Naive thymus-derived CD4-positive, alpha-beta T cell (primary cell): ENCODE results near the gene MYH3. TPM values are rescaled to one million over a fixed set of nuclear protein-coding genes. Genes with fewer than 3 reads are reported as not detected.

Experiments
- ATAC-seq: fragments of 150-1000 bp; cut with Tn5 transposase; 2 replicates; pipeline ENCODE4 v1.10.0; 2021; ENCODE audit warnings: mild to moderate bottlenecking, moderate library complexity
- CTCF ChIA-PET: fragments of 350-600 bp; sonication (Branson Sonifier 250); formaldehyde crosslinking; loops from one replicate; lab custom pipeline; 2021; ENCODE audit warnings: antibody characterized with exemption; lab: Charles Lee
- POLR2A ChIA-PET: fragments of 350-600 bp; sonication (Branson Sonifier 250); formaldehyde crosslinking; loops from one replicate; lab custom pipeline; 2021; ENCODE audit warnings: antibody characterized with exemption, inconsistent platforms; lab: Charles Lee
- DNase-seq, 9 donors: peaks; one replicate each; pipeline versions ENCODE4 v3.0.0 to v3.0.0-alpha.2; 2020 to 2022; ENCODE audit warnings: mixed read lengths in 1 of 9
- H3K27ac ChIP-seq: one replicate; pipeline ENCODE4 v1.7.0; 2013; ENCODE audit warnings: mild to moderate bottlenecking, low read depth, low read length, moderate library complexity
- H3K27me3 ChIP-seq, 2 donors: one replicate each; pipeline ENCODE4 v1.7.0; 2013; ENCODE audit warnings: low read length in 2 of 2, mild to moderate bottlenecking in 2 of 2, moderate library complexity in 2 of 2; ENCODE audit not compliant: control insufficient read depth in 2 of 2, insufficient read depth in 2 of 2
- H3K36me3 ChIP-seq, 3 experiments: 1 replicate in 2 of 3; 2 replicates in 1 of 3; pipeline ENCODE4 v1.7.0; 2013; ENCODE audit warnings: low read length in 3 of 3, mild to moderate bottlenecking in 3 of 3, moderate library complexity in 1 of 3; ENCODE audit not compliant: insufficient read depth in 3 of 3, control insufficient read depth in 2 of 3
- H3K4me1 ChIP-seq, 2 donors: one replicate each; pipeline ENCODE4 v1.7.0; 2013; ENCODE audit warnings: low read length in 2 of 2, mild to moderate bottlenecking in 2 of 2, moderate library complexity in 1 of 2; ENCODE audit not compliant: control insufficient read depth in 2 of 2, insufficient read depth in 2 of 2
- H3K4me3 ChIP-seq: 2 replicates; pipeline ENCODE4 v1.7.0; 2013; ENCODE audit warnings: mild to moderate bottlenecking, low read length
- H3K9me3 ChIP-seq, 3 experiments: 1 replicate in 2 of 3; 2 replicates in 1 of 3; pipeline ENCODE4 v1.7.0; 2013; ENCODE audit warnings: low read length in 3 of 3; ENCODE audit not compliant: control insufficient read depth in 2 of 3
- H3K27ac Mint-ChIP-seq, 9 donors: one replicate each; pipeline ENCODE4 v1.8.0; 2020 to 2022; ENCODE audit warnings: mixed read lengths in 9 of 9, mild to moderate bottlenecking in 8 of 9, moderate library complexity in 5 of 9, inconsistent platforms in 2 of 9
- H3K27me3 Mint-ChIP-seq, 5 donors: one replicate each; pipeline ENCODE4 v1.8.0; 2021 to 2022; ENCODE audit warnings: mixed read lengths in 5 of 5, mild to moderate bottlenecking in 1 of 5
- H3K36me3 Mint-ChIP-seq, 5 donors: one replicate each; pipeline ENCODE4 v1.8.0; 2020 to 2022; ENCODE audit warnings: mixed read lengths in 5 of 5, mild to moderate bottlenecking in 3 of 5, inconsistent platforms in 1 of 5
- H3K4me1 Mint-ChIP-seq, 7 donors: one replicate each; pipeline ENCODE4 v1.8.0; 2020 to 2022; ENCODE audit warnings: mixed read lengths in 7 of 7, mild to moderate bottlenecking in 3 of 7, inconsistent platforms in 1 of 7
- H3K4me3 Mint-ChIP-seq, 10 donors: one replicate each; pipeline ENCODE4 v1.8.0; 2020 to 2022; ENCODE audit warnings: mild to moderate bottlenecking in 10 of 10, mixed read lengths in 10 of 10, moderate library complexity in 6 of 10, inconsistent platforms in 2 of 10
- H3K9me3 Mint-ChIP-seq, 11 donors: one replicate each; pipeline ENCODE4 v1.8.0; 2020 to 2022; ENCODE audit warnings: mixed read lengths in 11 of 11, mild to moderate bottlenecking in 4 of 11, inconsistent platforms in 1 of 11, moderate library complexity in 1 of 11
- intact Hi-C, 2 donors: fragments of 100-400 bp; cut with micrococcal nuclease; formaldehyde crosslinking; loops; one replicate each; pipeline ENCODE4 v1.15.1; 2023
- polyA plus RNA-seq, 2 donors: library from polyadenylated mRNA; unstranded; fragments of 300-500 nt; fragmentation: Illumina TruSeq; gene quantifications; one replicate each; pipeline ENCODE4 v1.2.3, GENCODE V29; 2021
- total RNA-seq, 6 experiments: library from RNA in 5 of 6; stranded (reverse) in 5 of 6; gene quantifications; 1 replicate in 5 of 6; 2 replicates in 1 of 6; pipeline ENCODE4 v1.2.3 and lab custom pipeline; 2021 to 2026

The MYH3 gene
- total and polyA plus RNA-seq, 7 experiments from 2014 or later, result 0.38 to 20.5 (median 6.5) TPM

DNA sequence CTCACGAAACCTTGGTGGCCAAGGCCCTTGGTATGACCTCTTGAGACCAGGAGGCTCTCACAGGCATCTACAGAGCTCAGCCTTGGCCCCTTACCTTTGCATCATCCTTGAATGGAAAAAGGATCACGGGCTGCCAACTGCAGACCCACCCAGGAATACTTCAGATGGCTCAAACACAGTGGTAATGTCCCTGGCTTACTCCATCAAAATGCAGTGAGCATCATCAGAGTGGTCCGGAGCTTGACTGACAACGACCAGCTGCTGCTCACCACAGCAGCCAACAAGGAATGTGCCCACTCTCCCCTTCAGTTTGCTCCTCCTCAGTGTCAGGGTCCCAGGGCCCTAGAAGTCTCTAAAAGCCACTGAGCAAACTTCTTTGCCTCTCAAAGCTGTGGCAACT, 17.6 kb upstream of the MYH3 start:
- POLR2A ChIA-PET, result no interaction called here
- peaks cover 0 to 44% (median 12%) of the 10 kb centered on the region in 3 experiments for H3K36me3 ChIP-seq
- no peak for ATAC-seq
- Mint-ChIP-seq H3K4me3 (no peak overlapping the region), H3K27me3 (no peaks in the 10 kb centered on the region), H3K4me1 (peaks cover 0 to 5% (median 0%) of the 10 kb centered on the region in 7 donors), H3K36me3 (peaks cover 0 to 30% (median 15%) of the 10 kb centered on the region in 5 donors), H3K27ac (peak overlapping the region in 1 of 9 donors; percentile 88), H3K9me3 (no peaks in the 10 kb centered on the region)
- H3K4me1 ChIP-seq, result no peaks in the 10 kb centered on the region
- no peak overlapping the region for H3K4me3 ChIP-seq
- H3K27ac ChIP-seq, result no peak overlapping the region
- intact Hi-C loops, result no loop called here
- no peaks in the 10 kb centered on the region for H3K27me3 ChIP-seq
- DNase-seq, result no peak
- no peaks in the 10 kb centered on the region for H3K9me3 ChIP-seq
- CTCF ChIA-PET, result no interaction called here

DNA sequence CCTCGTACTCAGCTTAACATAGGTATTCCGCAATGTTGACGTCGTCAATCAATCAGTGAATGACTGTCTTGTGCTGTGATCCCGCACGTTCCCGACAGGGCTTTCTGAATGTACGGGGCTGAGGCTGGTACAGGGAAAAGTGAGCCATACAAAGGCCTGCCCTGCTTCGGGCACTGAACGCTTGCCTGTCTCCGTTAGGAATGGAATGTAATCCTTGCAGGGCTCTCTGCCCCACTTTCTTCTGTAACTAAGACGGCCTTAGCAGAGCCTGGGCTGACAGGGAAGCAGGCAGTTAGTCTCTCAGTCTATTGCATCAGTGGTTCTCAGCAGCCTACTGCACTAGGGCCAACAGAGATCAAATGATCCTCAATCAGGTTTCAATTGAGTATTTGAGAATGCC, 16.2 kb upstream of the MYH3 start:
- ChIA-PET CTCF (interaction anchor here (0.6 kb wide), 1 partner anchor 87 kb away, joined by 4 read pairs; no protein-coding TSS in a partner anchor), POLR2A (interaction anchor here (0.7 kb wide), 1 partner anchor 59 kb away, joined by 4 read pairs; no protein-coding TSS in a partner anchor)
- H3K36me3 Mint-ChIP-seq, result peaks cover 0 to 23% (median 9%) of the 10 kb centered on the region in 5 donors

DNA sequence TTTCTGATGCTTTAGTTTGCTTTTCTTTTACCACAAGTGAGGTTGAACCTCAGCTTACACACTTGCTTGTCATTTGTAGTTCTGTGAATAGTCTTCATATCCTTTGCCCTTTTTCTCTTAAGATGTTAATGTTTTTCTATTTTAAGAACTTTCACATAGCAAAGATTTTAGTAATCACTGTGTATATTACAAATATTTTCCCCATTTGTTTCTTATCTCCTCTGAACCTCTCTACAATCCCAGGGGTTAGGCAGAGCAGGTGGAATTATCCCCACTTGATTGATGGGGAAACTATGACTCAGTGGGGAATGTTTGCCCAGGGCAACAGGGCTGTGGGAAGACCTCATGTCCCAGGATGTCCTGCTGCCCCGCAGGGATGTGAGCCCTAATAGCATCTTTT, 11.7 kb upstream of the MYH3 start:
- Histone ChIP-seq H3K4me1 (no peaks in the 10 kb centered on the region), H3K9me3 (no peaks in the 10 kb centered on the region), H3K27ac (no peak overlapping the region), H3K4me3 (no peak overlapping the region), H3K27me3 (no peaks in the 10 kb centered on the region), H3K36me3 (peaks cover 0 to 3% (median 0%) of the 10 kb centered on the region in 3 experiments)
- H3K27me3 Mint-ChIP-seq, result no peaks in the 10 kb centered on the region
- DNase-seq (no peak), ATAC-seq (no peak)
- ChIA-PET POLR2A (no interaction called here), CTCF (no interaction called here)
- intact Hi-C loops, result no loop called here
- H3K36me3 Mint-ChIP-seq, result peaks cover 0 to 20% (median 8%) of the 10 kb centered on the region in 5 donors
- H3K4me3 Mint-ChIP-seq, result no peak overlapping the region
- no peak overlapping the region for H3K27ac Mint-ChIP-seq
- H3K9me3 Mint-ChIP-seq, result no peaks in the 10 kb centered on the region
- H3K4me1 Mint-ChIP-seq, result no peaks in the 10 kb centered on the region

More for the DNA sequence above, 16.2 kb upstream of the MYH3 start:
- intact Hi-C loops, result no loop called here
- DNase-seq, result no peak
- H3K9me3 ChIP-seq, result no peaks in the 10 kb centered on the region
- no peaks in the 10 kb centered on the region for H3K27me3 ChIP-seq
- H3K4me1 ChIP-seq, result no peaks in the 10 kb centered on the region
- no peak overlapping the region for H3K27ac ChIP-seq
- no peak overlapping the region for H3K27ac Mint-ChIP-seq
- peaks cover 0 to 32% (median 12%) of the 10 kb centered on the region in 3 experiments for H3K36me3 ChIP-seq
- no peak for ATAC-seq
- no peak overlapping the region for H3K4me3 Mint-ChIP-seq
- no peaks in the 10 kb centered on the region for H3K9me3 Mint-ChIP-seq
- no peaks in the 10 kb centered on the region for H3K27me3 Mint-ChIP-seq
- no peak overlapping the region for H3K4me3 ChIP-seq
- peaks cover 0 to 5% (median 0%) of the 10 kb centered on the region in 7 donors for H3K4me1 Mint-ChIP-seq

DNA sequence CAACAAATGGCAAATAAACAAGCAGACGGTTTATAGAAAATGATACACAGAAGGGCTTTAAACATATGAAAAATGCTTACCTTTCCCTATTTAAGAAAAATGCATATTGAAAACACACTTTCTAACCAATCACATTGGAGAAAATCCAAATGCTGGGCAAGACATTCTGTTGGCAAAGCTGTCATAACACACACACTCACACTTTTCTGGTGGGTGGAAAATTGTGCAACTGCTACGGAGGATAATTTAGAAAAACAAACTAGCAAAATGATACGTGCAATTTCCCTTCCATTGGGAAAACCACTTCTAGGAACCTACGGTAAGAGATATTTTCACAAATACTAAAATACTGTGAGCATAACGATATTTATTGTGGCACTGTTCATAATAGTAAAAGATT, 9.8 kb upstream of the MYH3 start:
- ATAC-seq (no peak), DNase-seq (no peak)
- POLR2A ChIA-PET, result no interaction called here
- Mint-ChIP-seq H3K36me3 (peaks cover 0 to 25% (median 9%) of the 10 kb centered on the region in 5 donors), H3K27me3 (no peaks in the 10 kb centered on the region), H3K27ac (no peak overlapping the region), H3K4me1 (no peaks in the 10 kb centered on the region), H3K9me3 (no peaks in the 10 kb centered on the region), H3K4me3 (no peak overlapping the region)
- Histone ChIP-seq H3K36me3 (no peaks in the 10 kb centered on the region), H3K27ac (no peak overlapping the region), H3K27me3 (no peaks in the 10 kb centered on the region), H3K4me3 (no peak overlapping the region), H3K9me3 (no peaks in the 10 kb centered on the region), H3K4me1 (no peaks in the 10 kb centered on the region)
- CTCF ChIA-PET, result interaction anchor here (0.7 kb wide), 1 partner anchor 9 kb away, joined by 3 read pairs; no protein-coding TSS in a partner anchor
- intact Hi-C loops, result no loop called here

DNA sequence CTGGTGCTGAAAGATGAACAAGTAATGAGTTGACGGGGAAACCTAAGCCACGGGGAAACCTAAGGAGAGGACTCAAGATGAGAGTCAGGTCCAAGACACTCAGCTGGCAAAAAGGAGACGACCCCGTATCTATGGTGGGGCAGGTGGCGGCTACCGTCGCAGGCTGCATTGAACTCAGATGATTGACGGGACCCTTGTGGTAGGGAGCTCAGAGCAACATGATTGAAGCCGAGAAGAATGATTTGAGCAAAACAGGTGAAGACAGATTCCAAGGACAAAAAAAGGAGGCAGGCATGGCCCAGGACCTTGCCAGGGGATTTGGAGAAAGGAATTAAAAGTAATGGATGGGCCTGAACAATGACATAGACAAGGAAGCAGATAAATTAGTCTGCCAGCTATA, 7.5 kb upstream of the MYH3 start:
- no peaks in the 10 kb centered on the region for H3K9me3 Mint-ChIP-seq
- ATAC-seq (no peak), DNase-seq (no peak)
- no peaks in the 10 kb centered on the region for H3K4me1 Mint-ChIP-seq
- Histone ChIP-seq H3K27me3 (no peaks in the 10 kb centered on the region), H3K36me3 (peaks cover 0 to 4% (median 0%) of the 10 kb centered on the region in 3 experiments), H3K4me3 (no peak overlapping the region), H3K4me1 (no peaks in the 10 kb centered on the region), H3K27ac (no peak overlapping the region), H3K9me3 (no peaks in the 10 kb centered on the region)
- POLR2A ChIA-PET, result no interaction called here
- H3K36me3 Mint-ChIP-seq, result peaks cover 0 to 35% (median 10%) of the 10 kb centered on the region in 5 donors
- no peak overlapping the region for H3K4me3 Mint-ChIP-seq
- CTCF ChIA-PET, result interaction anchor here (1.1 kb wide), 1 partner anchor 34 kb away, joined by 3 read pairs; no protein-coding TSS in a partner anchor
- peak overlapping the region in 2 of 9 donors; percentile 11 to 18 for H3K27ac Mint-ChIP-seq
- H3K27me3 Mint-ChIP-seq, result no peaks in the 10 kb centered on the region
- intact Hi-C loops, result no loop called here

DNA sequence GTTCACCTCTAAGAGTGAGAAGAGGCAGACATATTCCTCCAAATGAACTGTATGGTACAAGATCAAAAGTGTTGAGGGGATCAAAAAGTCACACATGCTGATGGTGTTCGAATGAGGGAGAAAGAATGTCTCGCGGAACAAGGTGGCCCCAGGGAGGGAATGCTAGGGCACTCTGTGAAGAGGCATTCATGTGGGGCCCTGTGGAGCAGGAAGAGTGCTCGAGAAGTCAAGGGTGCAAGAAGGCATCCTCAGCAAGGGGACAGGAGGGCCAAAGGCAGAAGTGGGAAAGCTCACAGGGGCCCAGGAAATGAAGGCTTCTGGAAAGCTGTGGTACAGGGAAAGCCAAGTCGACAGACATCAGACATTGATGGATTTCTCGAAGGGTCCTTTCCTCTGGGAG, 6.1 kb upstream of the MYH3 start:
- no peaks in the 10 kb centered on the region for H3K9me3 Mint-ChIP-seq
- no peaks in the 10 kb centered on the region for H3K9me3 ChIP-seq
- peaks cover 2 to 41% (median 12%) of the 10 kb centered on the region in 5 donors for H3K36me3 Mint-ChIP-seq
- CTCF ChIA-PET, result no interaction called here
- H3K4me3 ChIP-seq, result no peak overlapping the region
- ATAC-seq (no peak), DNase-seq (no peak)
- POLR2A ChIA-PET, result no interaction called here
- H3K27ac Mint-ChIP-seq, result peak overlapping the region in 1 of 9 donors; percentile 17
- intact Hi-C loops, result no loop called here
- no peaks in the 10 kb centered on the region for H3K27me3 Mint-ChIP-seq
- H3K27me3 ChIP-seq, result no peaks in the 10 kb centered on the region
- peaks cover 0 to 9% (median 0%) of the 10 kb centered on the region in 3 experiments for H3K36me3 ChIP-seq
- H3K4me3 Mint-ChIP-seq, result no peak overlapping the region
- H3K4me1 ChIP-seq, result no peaks in the 10 kb centered on the region
- H3K4me1 Mint-ChIP-seq, result no peaks in the 10 kb centered on the region
- no peak overlapping the region for H3K27ac ChIP-seq

DNA sequence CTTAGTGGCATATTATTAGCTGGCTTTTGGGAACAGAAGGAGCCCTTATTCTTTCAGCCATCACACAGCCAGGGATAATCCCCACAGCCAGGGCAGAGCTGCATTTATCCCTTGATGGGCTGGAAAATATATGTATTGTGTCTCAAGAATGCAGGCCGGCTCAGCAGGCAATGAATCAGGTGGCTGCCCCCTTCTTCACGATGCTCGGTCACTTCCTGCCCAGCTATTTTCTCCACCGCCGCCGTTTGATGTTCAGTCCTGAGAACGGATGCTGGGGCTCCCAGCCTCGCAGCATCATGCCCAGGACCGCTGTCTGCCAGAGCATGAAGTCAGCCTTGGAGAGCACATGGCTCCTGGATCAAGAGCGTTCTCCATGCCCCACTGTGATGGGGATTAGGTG, 4.3 kb upstream of the MYH3 start:
- intact Hi-C loops, result no loop called here
- ChIA-PET POLR2A (no interaction called here), CTCF (no interaction called here)
- Histone ChIP-seq H3K27ac (no peak overlapping the region), H3K4me1 (no peaks in the 10 kb centered on the region), H3K4me3 (no peak overlapping the region), H3K36me3 (peaks cover 0 to 9% (median 0%) of the 10 kb centered on the region in 3 experiments), H3K27me3 (no peaks in the 10 kb centered on the region), H3K9me3 (no peaks in the 10 kb centered on the region)
- H3K4me1 Mint-ChIP-seq, result no peaks in the 10 kb centered on the region
- H3K27ac Mint-ChIP-seq, result peak overlapping the region in 2 of 9 donors; percentile 15 to 18
- peaks cover 2 to 45% (median 12%) of the 10 kb centered on the region in 5 donors for H3K36me3 Mint-ChIP-seq
- no peak for DNase-seq
- H3K27me3 Mint-ChIP-seq, result no peaks in the 10 kb centered on the region
- ATAC-seq, result no peak
- H3K4me3 Mint-ChIP-seq, result no peak overlapping the region
- H3K9me3 Mint-ChIP-seq, result no peaks in the 10 kb centered on the region
